Stimulated activated CD4-positive, alpha-beta T cell treated with anti-CD3 and anti-CD28 coated beads, Interleukin-4, amount 100 ng/mL, for 1 hour (primary cell): ENCODE measurements around the gene PYGB.

Source experiments
- DNase-seq: peaks from one replicate; pipeline ENCODE4 v3.0.0-alpha.2; 2020

PYGB gene

GRCh38 chr20:25271486-25272222, 23.8 kb downstream of the PYGB start:
- no peak for DNase-seq

DNA sequence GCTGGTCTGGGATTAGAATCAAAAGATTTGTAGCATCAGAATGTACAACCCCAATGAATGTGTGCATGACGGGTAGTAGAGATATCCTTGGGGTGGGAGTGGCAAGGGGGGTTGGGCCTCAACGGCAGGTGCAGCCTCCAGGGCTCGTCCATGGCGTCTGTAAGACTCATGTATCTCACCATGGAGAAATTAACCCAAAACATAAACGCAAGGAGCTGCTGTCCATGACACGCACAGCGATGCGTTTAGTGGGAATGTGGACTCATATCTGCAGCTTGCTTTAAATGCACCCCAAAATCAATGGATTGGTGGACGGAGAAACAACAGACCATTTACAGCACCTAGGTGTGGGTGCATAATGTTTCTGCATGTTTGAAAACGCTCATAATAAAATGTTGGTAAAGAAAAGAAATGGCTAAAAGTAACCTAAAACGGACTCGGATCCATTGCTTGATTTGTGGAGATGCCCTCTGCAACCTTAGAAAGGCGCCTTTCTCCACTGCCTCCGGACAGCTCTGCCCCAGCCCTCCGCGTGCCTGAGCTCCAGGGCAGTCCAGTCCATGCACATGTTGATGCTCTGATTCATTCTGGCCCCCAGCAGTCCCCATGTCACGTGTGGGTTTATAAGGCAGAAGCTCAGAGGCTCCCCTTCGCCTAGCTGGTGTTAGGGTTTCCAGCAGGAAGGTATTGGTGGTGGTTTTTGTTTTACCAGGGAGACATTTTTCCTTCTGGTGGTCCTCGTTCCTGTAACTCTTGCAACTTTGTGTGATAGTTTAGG, 24.5 kb downstream of the PYGB start:
- no peak for DNase-seq

DNA sequence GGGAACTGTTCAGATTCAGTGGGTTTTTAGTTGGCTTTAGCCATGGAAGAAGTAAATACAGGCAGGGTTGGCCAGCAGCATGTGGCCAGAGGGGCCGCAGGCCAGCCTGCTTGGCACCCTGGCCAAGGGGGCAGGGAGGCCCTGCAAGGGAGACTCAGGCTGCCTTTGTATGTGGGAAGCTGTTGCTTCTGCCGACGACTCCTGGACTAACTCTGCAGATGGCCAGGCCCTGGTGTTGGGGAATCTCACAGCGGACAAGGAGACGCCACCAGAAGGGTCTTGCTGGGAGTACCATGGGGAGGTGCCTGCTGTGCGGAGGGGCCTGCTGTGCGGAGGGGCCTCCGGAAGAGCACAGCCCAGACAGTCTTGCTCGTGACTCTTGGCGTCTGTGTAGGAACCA, 25.2 kb downstream of the PYGB start:
- no peak for DNase-seq

DNA sequence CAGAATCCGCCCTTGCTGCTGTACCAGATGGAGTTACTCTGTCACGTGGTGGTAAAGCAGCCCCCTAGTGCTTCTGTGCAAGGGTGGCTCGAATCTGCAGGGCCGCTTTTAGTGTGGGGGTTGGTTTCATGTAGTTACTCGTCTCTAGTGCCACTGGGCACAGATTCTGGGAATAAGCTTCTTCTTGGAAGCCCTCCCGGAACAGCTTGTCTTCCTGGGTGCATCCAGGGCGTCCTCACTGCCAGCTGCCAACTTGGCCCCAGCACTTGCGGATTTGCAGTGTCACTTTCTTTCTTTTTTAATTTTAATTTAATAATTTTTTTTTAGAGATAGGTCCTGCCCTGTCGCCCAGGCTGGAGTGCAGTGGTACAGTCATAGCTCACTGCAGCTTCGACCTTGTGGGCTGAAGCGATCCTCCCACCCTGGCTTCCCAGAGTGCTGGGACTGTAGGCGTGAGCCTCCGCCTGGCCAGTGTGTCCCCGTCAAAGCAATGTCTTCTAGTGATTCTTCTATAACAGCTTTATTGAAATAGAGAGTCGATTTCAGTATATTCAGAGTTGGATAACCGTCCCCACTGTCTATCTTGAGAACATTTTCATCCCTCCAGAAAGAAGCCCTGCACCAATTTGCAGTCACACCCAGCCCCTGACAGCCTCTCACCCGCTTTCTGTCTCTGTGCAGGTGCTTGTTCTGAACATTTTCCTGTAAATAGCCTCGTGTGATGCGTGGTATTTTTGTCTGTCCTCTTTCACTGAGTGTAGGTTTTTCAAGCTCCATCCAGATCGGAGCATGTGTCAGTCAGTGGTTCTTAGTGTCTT, 25.9 kb downstream of the PYGB start:
- DNase-seq = no peak

DNA sequence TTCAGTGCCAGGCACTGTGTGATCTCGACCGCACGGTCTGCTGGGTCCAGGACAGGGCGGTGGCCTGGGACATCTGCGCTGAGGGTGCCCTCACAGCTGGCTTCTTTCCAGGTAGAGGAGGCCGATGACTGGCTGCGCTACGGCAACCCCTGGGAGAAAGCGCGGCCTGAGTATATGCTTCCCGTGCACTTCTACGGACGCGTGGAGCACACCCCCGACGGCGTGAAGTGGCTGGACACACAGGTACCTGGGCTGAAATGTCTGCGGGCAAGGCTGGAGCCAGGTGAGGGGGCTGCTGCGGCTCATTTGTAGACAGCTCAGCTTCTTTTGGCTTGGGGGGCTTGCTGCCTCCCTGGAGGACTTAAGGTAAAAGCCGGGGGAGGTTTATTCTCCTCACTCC, 26.6 kb downstream of the PYGB start:
- no peak for DNase-seq

- DNase-seq = no peak
These were observed 27.3 kb downstream of the PYGB start for GRCh38 chr20:25274891-25275812.

GRCh38 chr20:25275813-25276532, 28.1 kb downstream of the PYGB start:
- DNase-seq = no peak

DNA sequence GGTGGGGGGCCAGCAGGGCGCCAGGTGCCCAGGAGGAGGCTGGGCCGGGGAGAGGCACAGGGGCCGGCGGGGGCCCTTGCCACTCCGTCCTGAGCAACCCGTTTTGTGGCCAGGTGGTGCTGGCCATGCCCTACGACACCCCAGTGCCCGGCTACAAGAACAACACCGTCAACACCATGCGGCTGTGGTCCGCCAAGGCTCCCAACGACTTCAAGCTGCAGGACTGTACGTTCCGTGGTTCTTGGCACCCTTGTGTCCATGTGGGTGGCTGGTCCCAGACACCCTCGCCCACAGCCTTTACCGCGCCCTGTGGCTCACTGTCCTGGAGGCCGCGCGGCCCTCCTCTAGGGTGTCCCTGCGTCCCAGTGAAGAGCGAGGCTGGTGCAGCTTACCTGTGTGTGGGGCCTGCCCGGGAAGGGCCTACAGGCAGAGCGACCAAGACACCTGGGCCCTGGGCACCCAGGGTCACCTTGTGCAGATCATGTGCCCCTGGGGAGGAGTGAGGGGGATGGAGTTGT, 28.7 kb downstream of the PYGB start:
- no peak for DNase-seq

DNA sequence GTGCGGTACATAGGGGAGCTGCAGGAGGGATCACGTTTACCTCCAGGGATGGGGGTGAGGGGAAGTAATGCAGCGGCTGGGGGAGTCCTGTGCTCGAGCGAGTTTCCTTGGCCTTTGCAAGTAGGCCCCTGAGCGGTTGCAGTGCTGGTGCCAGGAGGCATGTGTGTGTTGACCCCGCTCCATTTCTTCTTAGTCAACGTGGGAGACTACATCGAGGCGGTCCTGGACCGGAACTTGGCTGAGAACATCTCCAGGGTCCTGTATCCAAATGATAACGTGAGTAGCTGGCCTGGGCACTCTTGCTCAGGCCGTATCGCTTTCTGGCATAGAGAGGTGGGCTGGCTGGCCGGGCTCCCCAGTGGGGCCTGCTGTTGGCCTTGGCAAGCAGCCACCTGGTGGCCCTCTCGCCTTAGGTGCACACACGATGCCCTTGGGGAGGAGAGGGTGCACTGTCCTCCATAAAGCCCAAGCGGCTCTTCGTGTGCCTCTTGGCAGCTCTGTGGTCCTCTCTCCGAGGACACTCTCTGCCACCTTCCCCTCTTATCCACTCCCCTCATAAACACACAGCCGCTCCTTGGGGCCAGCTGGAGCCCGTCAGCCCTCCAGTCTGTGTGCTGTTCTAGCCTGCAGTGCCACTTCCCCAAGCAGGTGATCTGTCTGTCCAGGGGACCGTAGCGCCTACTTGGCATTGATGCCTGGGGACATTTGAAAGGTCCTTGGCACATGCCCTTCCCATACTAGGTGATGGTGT, 29.3 kb downstream of the PYGB start:
- no peak for DNase-seq

GRCh38 chr20:25277941-25278521, 30.1 kb downstream of the PYGB start:
- DNase-seq = no peak

DNA sequence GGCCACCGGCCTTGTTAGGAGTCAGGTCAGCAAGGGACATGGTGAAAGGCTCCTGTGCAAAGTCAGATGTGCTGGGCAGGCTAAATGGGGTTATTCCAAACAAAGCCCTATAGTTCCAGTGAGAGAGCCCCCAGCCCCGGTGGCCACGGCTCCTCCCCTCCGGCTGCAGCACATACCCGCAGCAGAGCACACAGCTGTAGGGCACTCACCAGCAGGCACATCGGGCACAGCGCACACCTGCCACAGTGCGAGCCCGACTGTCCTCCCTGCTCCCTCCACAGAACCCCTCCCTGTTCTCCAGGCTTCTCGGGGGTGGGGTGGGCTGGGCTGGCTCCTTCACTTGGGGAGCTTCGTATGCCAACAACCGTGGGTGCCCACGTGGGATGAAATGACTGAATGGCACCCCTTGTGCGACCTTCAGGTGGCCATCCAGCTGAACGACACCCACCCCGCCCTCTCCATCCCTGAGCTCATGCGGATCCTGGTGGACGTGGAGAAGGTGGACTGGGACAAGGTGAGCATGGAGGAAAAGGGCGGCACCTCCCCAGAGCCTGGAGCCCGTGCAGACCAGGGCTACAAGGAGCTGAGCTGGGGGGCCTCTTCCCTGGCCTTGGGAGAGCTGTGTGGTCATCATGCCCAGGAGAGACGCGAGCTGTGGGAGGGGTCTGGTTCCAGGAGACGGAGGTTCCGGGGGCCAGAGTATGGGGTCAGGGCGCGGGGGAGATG, 30.9 kb downstream of the PYGB start:
- no peak for DNase-seq

GRCh38 chr20:25279403-25279802, 31.5 kb downstream of the PYGB start:
- no peak for DNase-seq

DNA sequence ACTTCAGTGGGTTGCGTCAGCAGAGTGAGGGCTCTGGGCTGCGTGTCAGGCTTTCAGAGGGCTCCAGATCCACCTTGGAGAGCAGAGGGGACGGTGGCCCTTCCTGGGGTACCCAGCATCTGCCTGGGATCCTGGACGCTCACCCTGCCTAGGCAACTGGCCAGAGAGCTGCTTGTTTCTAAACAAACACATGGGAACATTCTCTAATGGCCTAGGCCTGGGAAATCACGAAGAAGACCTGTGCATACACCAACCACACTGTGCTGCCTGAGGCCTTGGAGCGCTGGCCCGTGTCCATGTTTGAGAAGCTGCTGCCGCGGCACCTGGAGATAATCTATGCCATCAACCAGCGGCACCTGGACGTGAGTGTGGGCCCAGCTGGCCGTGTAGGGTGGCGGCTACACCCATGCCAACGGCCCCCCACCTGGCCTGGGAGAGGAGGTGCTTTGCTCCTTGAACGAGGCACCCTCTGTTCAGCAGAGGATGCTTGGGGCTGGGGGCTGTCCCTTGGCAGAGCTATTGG, 32.2 kb downstream of the PYGB start:
- no peak for DNase-seq

GRCh38 chr20:25280574-25281535, 33.0 kb downstream of the PYGB start:
- DNase-seq = no peak

GRCh38 chr20:25281541-25281991, 33.7 kb downstream of the PYGB start:
- DNase-seq = no peak

DNA sequence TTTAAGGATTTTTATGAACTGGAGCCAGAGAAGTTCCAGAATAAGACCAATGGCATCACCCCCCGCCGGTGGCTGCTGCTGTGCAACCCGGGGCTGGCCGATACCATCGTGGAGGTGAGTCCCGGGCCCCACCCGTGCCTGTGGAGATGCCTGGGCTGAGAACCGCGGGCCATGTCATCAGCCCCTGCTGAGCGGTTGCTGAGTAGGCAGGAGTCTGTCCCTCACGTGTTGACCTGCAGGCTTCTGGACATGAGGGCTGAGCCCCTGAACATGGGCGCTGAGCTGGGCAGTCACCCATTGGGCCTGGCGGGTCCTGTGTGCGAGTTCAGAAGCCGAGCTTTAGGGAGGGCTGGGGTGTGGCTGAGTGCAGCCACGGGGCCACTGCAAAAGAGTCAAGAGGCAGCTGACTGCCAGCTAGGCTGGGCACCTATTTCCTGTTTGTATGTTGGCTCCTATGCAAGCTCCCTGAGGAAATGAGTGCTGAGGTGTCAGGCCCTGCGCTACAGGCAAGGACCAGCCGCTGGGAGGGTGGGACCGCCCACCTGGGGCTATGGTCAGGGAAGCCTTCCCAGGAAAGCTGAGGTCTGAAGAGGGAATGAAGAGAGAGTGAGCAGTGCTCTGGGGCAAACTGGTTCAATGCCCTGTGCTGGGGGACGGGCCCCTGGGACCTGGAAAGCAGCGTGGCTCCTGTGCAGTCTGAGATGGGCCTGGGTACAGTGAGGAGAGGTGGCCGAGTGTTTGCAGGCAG, 34.3 kb downstream of the PYGB start:
- no peak for DNase-seq

DNA sequence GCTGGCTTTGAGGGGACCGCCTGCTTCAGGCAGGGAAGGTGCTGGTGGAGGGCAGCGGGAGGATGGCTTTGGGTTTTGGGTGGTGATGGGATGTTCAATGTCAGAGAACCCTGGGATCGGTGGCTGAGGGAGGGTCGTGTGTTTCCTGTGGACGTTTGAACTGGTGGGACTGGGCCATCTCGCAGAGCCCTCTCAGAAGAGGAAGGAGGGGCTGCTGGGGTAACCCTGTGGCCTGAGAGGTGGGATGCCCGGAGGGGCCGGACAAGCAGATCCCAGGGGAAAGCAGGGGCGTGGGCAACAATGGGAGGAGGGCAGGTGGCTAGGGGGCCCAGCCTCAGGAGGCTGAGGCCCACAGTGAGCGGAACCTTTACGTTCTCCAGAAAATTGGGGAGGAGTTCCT, 34.9 kb downstream of the PYGB start:
- DNase-seq = no peak
